ENCODE results near the gene SUMF1.

DNA sequence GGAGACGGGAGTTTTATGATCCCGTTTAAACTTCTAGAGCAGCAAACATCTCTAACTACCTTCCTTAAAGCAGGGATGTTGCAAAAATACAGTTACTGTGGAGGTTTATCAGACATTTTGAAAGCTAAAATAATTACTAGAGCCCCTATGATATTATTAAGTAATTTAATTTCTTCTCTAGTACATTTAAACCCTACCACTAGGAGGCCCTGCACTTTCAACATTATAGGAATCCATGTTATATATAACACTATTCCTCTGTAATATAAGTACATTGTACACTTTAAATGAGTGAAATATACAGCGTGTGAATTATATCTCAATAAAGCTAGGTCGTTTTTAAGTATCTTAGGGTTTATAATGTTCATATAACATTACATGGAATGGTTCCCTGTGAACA lies 152.4 kb downstream of the SUMF1 start:
- TF ChIP-seq TAF1 (IDR thresholded peaks at IDR 0.05; ENCODE audit: borderline replicate concordance, insufficient read depth, low read length) (no peak), FOXP2 (optimal IDR thresholded peaks at IDR 0.05; ENCODE audit: borderline replicate concordance, extremely low read depth, extremely low read length, insufficient read depth) (no peak), SIN3A (IDR thresholded peaks at IDR 0.05; ENCODE audit: borderline replicate concordance, insufficient read depth, low read length) (no peak)

All from PFSK-1 (cell line).